Tongue (tissue), 3 donors: ENCODE data around the gene DCTN3. TPM values are rescaled to one million over a fixed set of nuclear protein-coding genes. Genes with fewer than 3 reads are reported as not detected.
A peak's percentile ranks its signal among the peaks of the same experiment; 100 is the strongest.

Source experiments
- DNase-seq: peaks from one replicate; pipeline ENCODE4 v3.0.0-alpha.2; 2015
- small RNA-seq: library from RNA; depleted of rRNA; stranded (forward); fragments of <200 nt; gene quantifications from one replicate; pipeline ENCODE3, GENCODE V24; 2014; ENCODE audit warnings: low replicate concordance
- total RNA-seq: library from RNA; depleted of rRNA; stranded (reverse); fragments of >200 nt; gene quantifications from one replicate; pipeline ENCODE4 v1.2.3, GENCODE V29; 2014

The DCTN3 gene
- total RNA-seq, 1 donor from 2014 or later: 90.7 TPM

GRCh38 chr9:34573599-34574325 is 46.5 kb downstream of the DCTN3 start:
- DNase-seq: no peak

- no peak for DNase-seq
Measured at GRCh38 chr9:34572628-34573027, 47.7 kb downstream of the DCTN3 start.

- DNase-seq: no peak
Measured at GRCh38 chr9:34572092-34572491, 48.2 kb downstream of the DCTN3 start.

- no peak for DNase-seq
Measured at GRCh38 chr9:34571481-34571810, 48.8 kb downstream of the DCTN3 start.

GRCh38 chr9:34570809-34571480 is 49.4 kb downstream of the DCTN3 start:
- no peak for DNase-seq

GRCh38 chr9:34570376-34570775 is 49.9 kb downstream of the DCTN3 start:
- peak; percentile 79 for DNase-seq

GRCh38 chr9:34568774-34569173 is 51.5 kb downstream of the DCTN3 start:
- DNase-seq: no peak

- DNase-seq: no peak
Measured at GRCh38 chr9:34568133-34568532, 52.2 kb downstream of the DCTN3 start.

GRCh38 chr9:34566972-34567371 is 53.3 kb downstream of the DCTN3 start:
- no peak for DNase-seq

GRCh38 chr9:34566322-34566721 is 54.0 kb downstream of the DCTN3 start:
- DNase-seq: peak; percentile 68

- no peak for DNase-seq
Measured at GRCh38 chr9:34565856-34566255, 54.4 kb downstream of the DCTN3 start.

GRCh38 chr9:34564617-34565016 is 55.7 kb downstream of the DCTN3 start:
- DNase-seq: no peak

Small RNA genes lying within 50 kb of the gene (small RNA-seq; reads per million reads assigned to genes)
- gene CCL27: not detected

Other genes starting within 250 kb of the DCTN3 start
- 25.2 TPM for gene MYORG, start 243.6 kb downstream of the DCTN3 start, total RNA-seq
- gene FAM219A, start 161.9 kb downstream of the DCTN3 start, total RNA-seq: 8.4 TPM
- gene DNAI1, start 161.7 kb downstream of the DCTN3 start, total RNA-seq: not detected
- 4.4 TPM for gene ENHO, start 97.5 kb downstream of the DCTN3 start, total RNA-seq
- gene CNTFR, start 30.8 kb downstream of the DCTN3 start, total RNA-seq: 6.2 TPM
- gene RPP25L, start 8.4 kb downstream of the DCTN3 start, total RNA-seq: 15.3 TPM
- gene ARID3C, start 8.6 kb upstream of the DCTN3 start, total RNA-seq: 0.31 TPM
- gene SIGMAR1, start 17.3 kb upstream of the DCTN3 start, total RNA-seq: 36.5 TPM
- 27.2 TPM for gene GALT, start 26.2 kb upstream of the DCTN3 start, total RNA-seq
- 72.4 TPM for gene IL11RA, start 31.7 kb upstream of the DCTN3 start, total RNA-seq
- not detected for gene CCL27, start 42.2 kb upstream of the DCTN3 start, total RNA-seq
- not detected for gene CCL19, start 70.8 kb upstream of the DCTN3 start, total RNA-seq
- gene CCL21, start 89.6 kb upstream of the DCTN3 start, total RNA-seq: 49.3 TPM